Measurements from ENCODE around the gene ZBTB12.
"Not testable (repeated sequence)": the region's sequence is repeated elsewhere in the genome, so short reads cannot be mapped to it uniquely, and the experiment has no call there.

Gene ZBTB12

GRCh38 chr6:31874836-31875572, 26.9 kb downstream of the ZBTB12 start:
- no peak for DNase-seq (ENCODE audit: low read depth in 2 of 2)

GRCh38 chr6:31874084-31874670, 27.7 kb downstream of the ZBTB12 start:
- no peak for DNase-seq (ENCODE audit: low read depth in 2 of 2)

- DNase-seq (ENCODE audit: low read depth in 2 of 2), result no peak
These were observed 30.7 kb downstream of the ZBTB12 start for GRCh38 chr6:31871046-31871659.

- no peak for DNase-seq (ENCODE audit: low read depth in 2 of 2)
These were observed 31.4 kb downstream of the ZBTB12 start for GRCh38 chr6:31870385-31870921.

GRCh38 chr6:31869343-31869742, 32.5 kb downstream of the ZBTB12 start:
- no peak for DNase-seq (ENCODE audit: low read depth in 2 of 2)

- not testable (repeated sequence) for DNase-seq (ENCODE audit: low read depth in 2 of 2)
These were observed 33.3 kb downstream of the ZBTB12 start for GRCh38 chr6:31868658-31868971.

- DNase-seq (ENCODE audit: low read depth in 2 of 2), result no peak
These were observed 36.4 kb downstream of the ZBTB12 start for GRCh38 chr6:31865205-31866118.

GRCh38 chr6:31864818-31865204, 37.1 kb downstream of the ZBTB12 start:
- DNase-seq (ENCODE audit: low read depth in 2 of 2), result no peak

- DNase-seq (ENCODE audit: low read depth in 2 of 2), result not testable (repeated sequence)
These were observed 37.7 kb downstream of the ZBTB12 start for GRCh38 chr6:31864123-31864562.

- peak; percentile 99 to 100 for DNase-seq (ENCODE audit: low read depth in 2 of 2)
These were observed 39.3 kb downstream of the ZBTB12 start, which contains the start of gene NEU1 for GRCh38 chr6:31862344-31863235. NEU1 (minus strand) TSS chr6:31862821; CDS start chr6:31862776, 45 bp downstream.

GRCh38 chr6:31861919-31862343, 40.0 kb downstream of the ZBTB12 start:
- DNase-seq (ENCODE audit: low read depth in 2 of 2), result no peak

GRCh38 chr6:31861150-31861549, 40.7 kb downstream of the ZBTB12 start:
- no peak for DNase-seq (ENCODE audit: low read depth in 2 of 2)

GRCh38 chr6:31860349-31860748, 41.5 kb downstream of the ZBTB12 start:
- DNase-seq (ENCODE audit: low read depth in 2 of 2), result no peak

- no peak for DNase-seq (ENCODE audit: low read depth in 2 of 2)
These were observed 42.0 kb downstream of the ZBTB12 start for GRCh38 chr6:31859923-31860322.

- no peak for DNase-seq (ENCODE audit: low read depth in 2 of 2)
These were observed 43.2 kb downstream of the ZBTB12 start for GRCh38 chr6:31858707-31859106.

- DNase-seq (ENCODE audit: low read depth in 2 of 2), result not testable (repeated sequence)
These were observed 44.1 kb downstream of the ZBTB12 start for GRCh38 chr6:31857774-31858173.

- DNase-seq (ENCODE audit: low read depth in 2 of 2), result not testable (repeated sequence)
These were observed 49.7 kb downstream of the ZBTB12 start for GRCh38 chr6:31851980-31852718.

GRCh38 chr6:31851485-31851832, 50.4 kb downstream of the ZBTB12 start:
- no peak for DNase-seq (ENCODE audit: low read depth in 2 of 2)

- no peak for DNase-seq (ENCODE audit: low read depth in 2 of 2)
These were observed 51.0 kb downstream of the ZBTB12 start for GRCh38 chr6:31850765-31851484.
